PC-3 (cell line): ENCODE measurements around the gene PLAGL2. TPM values are rescaled to one million over a fixed set of nuclear protein-coding genes. Genes with fewer than 3 reads are reported as not detected.

Experiments used
- ATAC-seq: fragments of 200-7000 bp; cut with Tn5 transposase; 2 replicates; pipeline ENCODE4 v1.9.1; 2020; ENCODE audit warnings: mild to moderate bottlenecking, moderate library complexity
- BruUV-seq: library from RNA; stranded (reverse); fragments of 400-500 nt; replicated peaks from 2 replicates; lab custom pipeline; 2021; lab: Mats Ljungman, UMichigan
- CTCF ChIA-PET: fragments of 300-600 bp; sonication (Branson Sonifier 250); formaldehyde crosslinking; loops from one replicate; lab custom pipeline; 2022; ENCODE audit warnings: antibody characterized with exemption; lab: Charles Lee
- POLR2A ChIA-PET: fragments of 300-600 bp; sonication (Branson Sonifier 250); formaldehyde crosslinking; loops from one replicate; lab custom pipeline; 2022; ENCODE audit warnings: antibody characterized with exemption; ENCODE audit not compliant: unreplicated experiment; lab: Charles Lee
- DNase-seq: peaks from one replicate; pipeline ENCODE4 v3.0.0-alpha.2; 2015
- H2AFZ ChIP-seq: fragments of 300-600 bp; sonication (generic); 2 replicates; pipeline ENCODE4 v1.6.0; 2016; ENCODE audit warnings: antibody characterized with exemption, low read length
- H3F3A ChIP-seq: fragments of 300-600 bp; sonication (generic); one replicate; pipeline ENCODE4 v1.6.0; 2017; ENCODE audit warnings: antibody characterized with exemption, low read length, control low read depth, mild to moderate bottlenecking; ENCODE audit not compliant: unreplicated experiment
- H3K27ac ChIP-seq: fragments of 300-600 bp; sonication (generic); 2 replicates; pipeline ENCODE4 v1.5.1; 2016; ENCODE audit warnings: mild to moderate bottlenecking, low read length
- H3K27me3 ChIP-seq: fragments of 300-600 bp; sonication (generic); 2 replicates; pipeline ENCODE4 v1.6.1; 2016; ENCODE audit warnings: low read length, mixed read lengths
- H3K36me3 ChIP-seq: fragments of 300-600 bp; sonication (generic); 2 replicates; pipeline ENCODE4 v1.6.1; 2016; ENCODE audit warnings: low read depth, mixed run types, low read length, mixed read lengths
- H3K4me1 ChIP-seq: fragments of 300-600 bp; sonication (generic); 2 replicates; pipeline ENCODE4 v1.5.1; 2016; ENCODE audit warnings: low read length; ENCODE audit not compliant: insufficient read depth
- H3K4me2 ChIP-seq: fragments of 300-600 bp; sonication (generic); 2 replicates; pipeline ENCODE4 v1.6.0; 2016; ENCODE audit warnings: low read length
- H3K4me3 ChIP-seq: fragments of 300-600 bp; sonication (generic); 2 replicates; pipeline ENCODE4 v1.5.1; 2016; ENCODE audit warnings: mild to moderate bottlenecking, low read length, mixed read lengths
- H3K79me2 ChIP-seq: fragments of 300-600 bp; sonication (generic); 2 replicates; pipeline ENCODE4 v1.6.1; 2017; ENCODE audit warnings: low read length, mixed read lengths
- H3K9ac ChIP-seq: fragments of 300-600 bp; sonication (generic); 2 replicates; pipeline ENCODE4 v1.6.0; 2016; ENCODE audit warnings: mild to moderate bottlenecking, low read length
- H3K9me2 ChIP-seq: fragments of 300-600 bp; sonication (generic); replicated peaks from 2 replicates; pipeline ENCODE4 v1.6.1; 2016; ENCODE audit warnings: mixed run types, low read length, mixed read lengths
- H3K9me3 ChIP-seq: fragments of 300-600 bp; sonication (generic); 2 replicates; pipeline ENCODE4 v1.6.1; 2016; ENCODE audit warnings: low read length, mixed read lengths
- H4K20me1 ChIP-seq: fragments of 300-600 bp; sonication (generic); 2 replicates; pipeline ENCODE4 v1.6.1; 2016; ENCODE audit warnings: low read length, mixed read lengths
- EZH2 ChIP-seq: fragments of 300-600 bp; sonication (generic); IDR thresholded peaks from one replicate; pipeline ENCODE4 v1.6.1; 2017; ENCODE audit warnings: antibody characterized with exemption, mild to moderate bottlenecking, low read length; ENCODE audit not compliant: unreplicated experiment
- EZH2phosphoT487 ChIP-seq: fragments of 300-600 bp; sonication (generic); IDR thresholded peaks from 2 replicates; pipeline ENCODE4 v1.6.1; 2018; ENCODE audit warnings: mild to moderate bottlenecking, antibody characterized with exemption, low read length, borderline replicate concordance
- intact Hi-C: fragments of 100-400 bp; cut with micrococcal nuclease; formaldehyde crosslinking; loops from 2 replicates; pipeline ENCODE4 v1.9.0; 2023
- total RNA-seq: library from RNA; depleted of rRNA; stranded (reverse); fragments of >200 nt; gene quantifications from 2 replicates; pipeline ENCODE4 v1.2.3, GENCODE V29; 2014
- TF ChIP-seq, protein P1 (sequence below): fragments of 300-600 bp; sonication (generic); conservative IDR thresholded peaks from 2 replicates; pipeline ENCODE4 v1.5.1; 2017; ENCODE audit warnings: antibody characterized with exemption, low read depth, mild to moderate bottlenecking, low read length

The PLAGL2 gene
- total RNA-seq, 1 experiment from 2014 or later = 4.4 TPM

GRCh38 chr20:32158351-32158750 lies 49.2 kb downstream of the PLAGL2 start:
- H2AFZ ChIP-seq = no peak overlapping the region
- H4K20me1 ChIP-seq = no peaks in the 10 kb centered on the region
- H3K27ac ChIP-seq = no peak overlapping the region
- POLR2A ChIA-PET = no interaction called here
- CTCF ChIA-PET = no interaction called here
- intact Hi-C loops = no loop called here
- H3K9ac ChIP-seq = no peak overlapping the region
- H3K4me2 ChIP-seq = no peak overlapping the region
- DNase-seq = no peak
- no peak for ATAC-seq
- H3K79me2 ChIP-seq = no peaks in the 10 kb centered on the region
- no peak overlapping the region for H3K4me3 ChIP-seq
- H3F3A ChIP-seq = no peaks in the 10 kb centered on the region
- H3K9me2 ChIP-seq = no peaks in the 10 kb centered on the region
- H3K4me1 ChIP-seq = peaks cover 13% of the 10 kb centered on the region
- H3K27me3 ChIP-seq = no peaks in the 10 kb centered on the region
- TF ChIP-seq EZH2phosphoT487 = no peak
- no peak for TF ChIP-seq EZH2
- TF ChIP-seq, protein P1, sequence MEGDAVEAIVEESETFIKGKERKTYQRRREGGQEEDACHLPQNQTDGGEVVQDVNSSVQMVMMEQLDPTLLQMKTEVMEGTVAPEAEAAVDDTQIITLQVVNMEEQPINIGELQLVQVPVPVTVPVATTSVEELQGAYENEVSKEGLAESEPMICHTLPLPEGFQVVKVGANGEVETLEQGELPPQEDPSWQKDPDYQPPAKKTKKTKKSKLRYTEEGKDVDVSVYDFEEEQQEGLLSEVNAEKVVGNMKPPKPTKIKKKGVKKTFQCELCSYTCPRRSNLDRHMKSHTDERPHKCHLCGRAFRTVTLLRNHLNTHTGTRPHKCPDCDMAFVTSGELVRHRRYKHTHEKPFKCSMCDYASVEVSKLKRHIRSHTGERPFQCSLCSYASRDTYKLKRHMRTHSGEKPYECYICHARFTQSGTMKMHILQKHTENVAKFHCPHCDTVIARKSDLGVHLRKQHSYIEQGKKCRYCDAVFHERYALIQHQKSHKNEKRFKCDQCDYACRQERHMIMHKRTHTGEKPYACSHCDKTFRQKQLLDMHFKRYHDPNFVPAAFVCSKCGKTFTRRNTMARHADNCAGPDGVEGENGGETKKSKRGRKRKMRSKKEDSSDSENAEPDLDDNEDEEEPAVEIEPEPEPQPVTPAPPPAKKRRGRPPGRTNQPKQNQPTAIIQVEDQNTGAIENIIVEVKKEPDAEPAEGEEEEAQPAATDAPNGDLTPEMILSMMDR = no peak
- BruUV-seq = no TSS peak
- H3K36me3 ChIP-seq = peaks cover 42% of the 10 kb centered on the region
- H3K9me3 ChIP-seq = no peaks in the 10 kb centered on the region

DNA sequence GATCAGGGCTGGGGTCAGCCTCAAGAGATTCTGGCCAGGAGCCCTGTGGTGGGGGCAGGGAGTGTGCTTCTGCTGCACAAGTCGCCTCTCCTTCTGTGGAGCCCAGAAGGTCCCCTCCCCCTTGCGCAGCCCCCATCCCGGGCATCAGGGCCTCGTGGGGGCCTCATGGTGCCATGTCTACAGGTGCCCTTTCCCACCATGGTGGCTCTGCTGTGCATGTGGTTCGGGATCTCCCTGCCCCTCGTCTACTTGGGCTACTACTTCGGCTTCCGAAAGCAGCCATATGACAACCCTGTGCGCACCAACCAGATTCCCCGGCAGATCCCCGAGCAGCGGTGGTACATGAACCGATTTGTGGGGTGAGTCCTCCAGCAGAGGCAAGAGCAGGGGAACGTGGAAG lies 49.9 kb downstream of the PLAGL2 start:
- Histone ChIP-seq H3K9ac (no peak overlapping the region), H3K9me2 (no peaks in the 10 kb centered on the region), H3K4me2 (no peak overlapping the region), H3K4me3 (no peak overlapping the region), H4K20me1 (no peaks in the 10 kb centered on the region), H3K36me3 (peaks cover 48% of the 10 kb centered on the region), H3K27ac (no peak overlapping the region), H3K9me3 (no peaks in the 10 kb centered on the region), H3K79me2 (no peaks in the 10 kb centered on the region), H2AFZ (no peak overlapping the region), H3K27me3 (no peaks in the 10 kb centered on the region), H3K4me1 (peaks cover 13% of the 10 kb centered on the region), H3F3A (no peaks in the 10 kb centered on the region)
- ChIA-PET POLR2A (no interaction called here), CTCF (no interaction called here)
- TF ChIP-seq EZH2phosphoT487 (no peak), EZH2 (no peak)
- TF ChIP-seq, protein P1 = no peak
- ATAC-seq = no peak
- BruUV-seq = no TSS peak
- intact Hi-C loops = no loop called here
- DNase-seq = no peak

GRCh38 chr20:32155017-32155981 lies 52.2 kb downstream of the PLAGL2 start:
- Histone ChIP-seq H3K27me3 (no peaks in the 10 kb centered on the region), H3K9me3 (no peaks in the 10 kb centered on the region), H3K4me3 (no peak overlapping the region), H3K9ac (peak overlapping the region; percentile 34; the same call in 1 of the 2 replicates), H3K36me3 (peaks cover 39% of the 10 kb centered on the region), H2AFZ (no peak overlapping the region), H3K79me2 (no peaks in the 10 kb centered on the region), H3K9me2 (no peaks in the 10 kb centered on the region), H3K4me2 (peak overlapping the region; percentile 38), H3K27ac (peak overlapping the region; percentile 75), H3F3A (no peaks in the 10 kb centered on the region), H3K4me1 (peaks cover 13% of the 10 kb centered on the region), H4K20me1 (no peaks in the 10 kb centered on the region)
- DNase-seq (peak; percentile 73), ATAC-seq (peak; percentile 96)
- TF ChIP-seq, protein P1 = peak; percentile 55
- no peak for TF ChIP-seq EZH2
- ChIA-PET POLR2A (no interaction called here), CTCF (no interaction called here)
- intact Hi-C loops = no loop called here
- BruUV-seq = no TSS peak
